HCT116 (cell line): Measurements from ENCODE around the gene DOCK4. TPM values are rescaled to one million over a fixed set of nuclear protein-coding genes. Genes with fewer than 3 reads are reported as not detected.

Experiments used
- ATAC-seq: fragments of 200-7000 bp; cut with Tn5 transposase; 2 replicates; pipeline ENCODE4 v1.9.1; 2020; ENCODE audit warnings: mild to moderate bottlenecking, moderate library complexity
- BruUV-seq: library from RNA; stranded (reverse); fragments of 400-500 nt; replicated peaks from 2 replicates; lab custom pipeline; 2021; lab: Mats Ljungman, UMichigan
- CTCF ChIA-PET: fragments of 300-600 bp; sonication (Branson Sonifier 250); formaldehyde crosslinking; loops from one replicate; lab custom pipeline; 2021; ENCODE audit warnings: antibody characterized with exemption; lab: Charles Lee
- POLR2A ChIA-PET: fragments of 300-600, 350-600 bp; sonication (Branson Sonifier 250); formaldehyde crosslinking; loops from one replicate; lab custom pipeline; 2021; ENCODE audit warnings: antibody characterized with exemption; lab: Charles Lee
- RAD21 ChIA-PET, 2 experiments: fragments of 300-600 bp; sonication (Branson Sonifier 250); formaldehyde crosslinking; loops; one replicate each; lab custom pipeline; 2023; ENCODE audit warnings: low total read pairs in 2 of 2; ENCODE audit not compliant: uncharacterized antibody in 2 of 2, unreplicated experiment in 2 of 2, low non-redundant PET in 1 of 2; lab: Charles Lee
- DNase-seq: peaks from one replicate; pipeline ENCODE4 v3.0.0-alpha.2; 2010; ENCODE audit warnings: low read depth, low spot score
- H2AFZ ChIP-seq: fragments of 200-600 bp; shearing (Covaris generic), sonication (generic); 2 replicates; pipeline ENCODE4 v1.6.1; 2017; ENCODE audit warnings: low read depth, mixed run types, mixed read lengths, antibody characterized with exemption, low read length; ENCODE audit not compliant: poor library complexity, severe bottlenecking
- H3K27ac ChIP-seq: 2 replicates; pipeline ENCODE4 v1.5.1; 2012; ENCODE audit warnings: low read depth, low read length
- H3K27me3 ChIP-seq: fragments of 200-600 bp; sonication (generic); 2 replicates; pipeline ENCODE4 v1.6.1; 2016; ENCODE audit warnings: mixed run types, low read length, mixed read lengths; ENCODE audit not compliant: insufficient read depth
- H3K36me3 ChIP-seq, 2 experiments: fragments of 200-500 bp in 1 of 2; fragments of 200-600 bp in 1 of 2; sonication (Bioruptor generic) in 1 of 2; sonication (generic) in 1 of 2; 2 replicates each; pipeline versions ENCODE4 v1.5.1 to v1.6.1; 2014 to 2016; ENCODE audit warnings: low read length in 2 of 2, inconsistent platforms in 1 of 2, mixed read lengths in 1 of 2, mixed run types in 1 of 2; ENCODE audit not compliant: insufficient read depth in 2 of 2, control insufficient read depth in 1 of 2
- H3K4me1 ChIP-seq, 2 experiments: fragments of 200-600 bp in 1 of 2; sonication (generic) in 1 of 2; 2 replicates each; pipeline versions ENCODE4 v1.5.1 to v1.6.1; 2012 to 2017; ENCODE audit warnings: low read length in 2 of 2, inconsistent platforms in 1 of 2, mild to moderate bottlenecking in 1 of 2, mixed read lengths in 1 of 2, mixed run types in 1 of 2, moderate library complexity in 1 of 2; ENCODE audit not compliant: insufficient read depth in 2 of 2, control insufficient read depth in 1 of 2
- H3K4me2 ChIP-seq: fragments of 200-600 bp; sonication (generic); 2 replicates; pipeline ENCODE4 v1.6.1; 2017; ENCODE audit warnings: mixed run types, low read length, mixed read lengths
- H3K4me3 ChIP-seq, 2 experiments: fragments of 200-600 bp in 1 of 2; sonication (generic) in 1 of 2; replicated peaks in 1 of 2; 2 replicates each; pipeline ENCODE4 v1.5.1; 2011 to 2016; ENCODE audit warnings: low read length in 2 of 2, control low read depth in 1 of 2, low read depth in 1 of 2, mild to moderate bottlenecking in 1 of 2, mixed read lengths in 1 of 2, mixed run types in 1 of 2
- H3K79me2 ChIP-seq: fragments of 200-600 bp; sonication (generic); 2 replicates; pipeline ENCODE4 v1.6.1; 2017; ENCODE audit warnings: mild to moderate bottlenecking, mixed run types, low read length, moderate library complexity, mixed read lengths; ENCODE audit not compliant: insufficient read depth
- H3K9ac ChIP-seq: fragments of 200-600 bp; sonication (generic); 2 replicates; pipeline ENCODE4 v1.6.1; 2016; ENCODE audit warnings: low read length, mixed read lengths
- H3K9me2 ChIP-seq: fragments of 200-600 bp; sonication (generic), shearing (Covaris generic); 2 replicates; pipeline ENCODE4 v1.6.1; 2017; ENCODE audit warnings: mixed run types, mild to moderate bottlenecking, moderate library complexity; ENCODE audit not compliant: insufficient read depth
- H3K9me3 ChIP-seq, 2 experiments: fragments of 200-500 bp in 1 of 2; fragments of 200-600 bp in 1 of 2; sonication (Bioruptor generic) in 1 of 2; sonication (generic) in 1 of 2; 2 replicates each; pipeline ENCODE4 v1.6.1; 2014 to 2017; ENCODE audit warnings: low read length in 2 of 2, mixed read lengths in 2 of 2, inconsistent platforms in 1 of 2, low read depth in 1 of 2, mild to moderate bottlenecking in 1 of 2, mixed run types in 1 of 2, moderate library complexity in 1 of 2; ENCODE audit not compliant: control insufficient read depth in 1 of 2, insufficient read depth in 1 of 2
- H4K20me1 ChIP-seq: fragments of 200-600 bp; sonication (generic), shearing (Covaris generic); 2 replicates; pipeline ENCODE4 v1.6.1; 2017; ENCODE audit warnings: mixed run types, mild to moderate bottlenecking, moderate library complexity; ENCODE audit not compliant: insufficient read depth
- CTCF ChIP-seq, 3 experiments: fragments of 200-600 bp in 1 of 3; sonication (generic) in 1 of 3; IDR thresholded peaks in 2 of 3; conservative IDR thresholded peaks in 1 of 3; 2 replicates each; pipeline ENCODE4 v1.5.1; 2012 to 2017; ENCODE audit warnings: low read depth in 2 of 3, low read length in 2 of 3, antibody characterized with exemption in 1 of 3, borderline replicate concordance in 1 of 3, control low read depth in 1 of 3, mild to moderate bottlenecking in 1 of 3, mixed read lengths in 1 of 3, mixed run types in 1 of 3, moderate library complexity in 1 of 3; ENCODE audit not compliant: insufficient read depth in 1 of 3
- ELF1 ChIP-seq: IDR thresholded peaks from 2 replicates; pipeline ENCODE4 v1.6.1; 2012; ENCODE audit warnings: low read depth, borderline replicate concordance
- EZH2 ChIP-seq: fragments of 200-600 bp; sonication (generic); IDR thresholded peaks from 2 replicates; pipeline ENCODE4 v1.6.1; 2017; ENCODE audit warnings: antibody characterized with exemption, mixed run types
- FOSL1 ChIP-seq: IDR thresholded peaks from 2 replicates; pipeline ENCODE4 v1.6.1; 2012; ENCODE audit warnings: low read depth
- JUND ChIP-seq: IDR thresholded peaks from 2 replicates; pipeline ENCODE4 v1.6.1; 2012
- RAD21 ChIP-seq: IDR thresholded peaks from 2 replicates; pipeline ENCODE4 v1.6.1; 2012; ENCODE audit warnings: low read depth, mild to moderate bottlenecking
- SP1 ChIP-seq: IDR thresholded peaks from 2 replicates; pipeline ENCODE4 v1.6.1; 2012; ENCODE audit warnings: low read depth
- SRF ChIP-seq: IDR thresholded peaks from 2 replicates; pipeline ENCODE4 v1.6.1; 2012; ENCODE audit warnings: low read depth
- TCF7L2 ChIP-seq: IDR thresholded peaks from 2 replicates; pipeline ENCODE4 v1.7.0; 2011; ENCODE audit warnings: borderline replicate concordance, inconsistent platforms; ENCODE audit not compliant: insufficient read depth, insufficient read length; ENCODE audit errors: extremely low read depth
- YY1 ChIP-seq: IDR thresholded peaks from 2 replicates; pipeline ENCODE4 v1.6.1; 2011; ENCODE audit warnings: low read length, low read depth, moderate library complexity, mild to moderate bottlenecking; ENCODE audit not compliant: insufficient replicate concordance; ENCODE audit errors: extremely low read depth
- ZBTB33 ChIP-seq: IDR thresholded peaks from 2 replicates; pipeline ENCODE4 v1.6.1; 2011; ENCODE audit warnings: mild to moderate bottlenecking, low read length, moderate library complexity; ENCODE audit not compliant: insufficient replicate concordance; ENCODE audit errors: extremely low read depth
- ZNF274 ChIP-seq: fragments of 200-500 bp; sonication (Bioruptor generic); IDR thresholded peaks from 2 replicates; pipeline ENCODE4 v1.6.1; 2014; ENCODE audit warnings: mild to moderate bottlenecking, low read depth, low read length, inconsistent platforms
- intact Hi-C: fragments of 100-400 bp; cut with micrococcal nuclease; formaldehyde crosslinking; loops from 2 replicates; pipeline ENCODE4 v1.10.0; 2022
- total RNA-seq: library from RNA; stranded (reverse); gene quantifications from one replicate; pipeline ENCODE4 v1.2.1, GENCODE V29; 2021; ENCODE audit not compliant: unreplicated experiment

Gene DOCK4
- total RNA-seq, 1 experiment from 2014 or later, result 2.2 TPM

- BruUV-seq, result no TSS peak
- Histone ChIP-seq H3K4me2 (no peak overlapping the region), H3K4me1 (no peaks in the 10 kb centered on the region), H3K9ac (no peak overlapping the region), H3K27me3 (no peaks in the 10 kb centered on the region), H3K79me2 (no peaks in the 10 kb centered on the region), H4K20me1 (no peaks in the 10 kb centered on the region), H2AFZ (no peak overlapping the region), H3K27ac (no peak overlapping the region), H3K9me2 (no peaks in the 10 kb centered on the region), H3K4me3 (no peak overlapping the region), H3K9me3 (no peaks in the 10 kb centered on the region), H3K36me3 (no peaks in the 10 kb centered on the region)
- POLR2A ChIA-PET, result no interaction called here
- ATAC-seq (no peak), DNase-seq (no peak)
- CTCF ChIA-PET, result no interaction called here
- RAD21 ChIA-PET, result no interaction called here
- intact Hi-C loops, result no loop called here
- TF ChIP-seq EZH2 (no peak), TCF7L2 (no peak), ZNF274 (no peak), JUND (no peak), CTCF (IDR thresholded peaks at IDR 0.05 in 2 of 3, conservative IDR thresholded peaks at IDR 0.05 in 1 of 3; ENCODE audit: borderline replicate concordance in 1 of 3, insufficient read depth in 1 of 3, low read depth in 2 of 3, low read length in 2 of 3) (no peak), SP1 (no peak), YY1 (no peak), FOSL1 (no peak), ELF1 (no peak), ZBTB33 (no peak), SRF (no peak), RAD21 (no peak)
These were observed 187.7 kb downstream of the DOCK4 start for GRCh38 chr7:112018305-112019030.
